SK-N-SH (cell line): ENCODE measurements around the gene SH3PXD2B. TPM values are rescaled to one million over a fixed set of nuclear protein-coding genes. Genes with fewer than 3 reads are reported as not detected.

Source experiments
- CTCF ChIA-PET: fragments of 300-600, 350-600 bp; formaldehyde crosslinking; extraction: SDS; loops from one replicate; lab custom pipeline; 2021; lab: Yijun Ruan, JAX
- POLR2A ChIA-PET: fragments of 350-600 bp; sonication (Branson Sonifier 250); formaldehyde crosslinking; extraction: SDS; loops from one replicate; lab custom pipeline; 2020; ENCODE audit warnings: antibody characterized with exemption, inconsistent platforms; lab: Yijun Ruan, JAX
- DNase-seq: peaks from one replicate; pipeline ENCODE4 v3.0.0; 2012
- H2AFZ ChIP-seq: fragments of 200-600 bp; sonication (generic); 2 replicates; pipeline ENCODE4 v1.8.1; 2016; ENCODE audit warnings: antibody characterized with exemption, mild to moderate bottlenecking, low read depth
- H3F3A ChIP-seq: fragments of 200-600 bp; sonication (generic); replicated peaks from 2 replicates; pipeline ENCODE3; 2016; ENCODE audit warnings: antibody characterized with exemption, mild to moderate bottlenecking; ENCODE audit not compliant: insufficient read depth
- H3K27ac ChIP-seq, 2 experiments: fragments of 200-500 bp in 1 of 2; fragments of 200-600 bp in 1 of 2; sonication (Bioruptor generic) in 1 of 2; sonication (generic), shearing (Covaris generic) in 1 of 2; 2 replicates each; pipeline versions ENCODE4 v1.5.1 to v1.6.1; 2014 to 2016; ENCODE audit warnings: low read depth in 2 of 2, inconsistent platforms in 1 of 2, low read length in 1 of 2, mild to moderate bottlenecking in 1 of 2, mixed read lengths in 1 of 2
- H3K27me3 ChIP-seq: fragments of 200-600 bp; sonication (generic), shearing (Covaris generic); 2 replicates; pipeline ENCODE4 v1.6.1; 2016; ENCODE audit warnings: mixed run types; ENCODE audit not compliant: insufficient read depth
- H3K36me3 ChIP-seq, 2 experiments: fragments of 200-500 bp in 1 of 2; fragments of 200-600 bp in 1 of 2; sonication (Bioruptor generic) in 1 of 2; sonication (generic) in 1 of 2; replicated peaks in 1 of 2; 2 replicates each; pipeline versions ENCODE3 to v1.5.1; 2014 to 2016; ENCODE audit warnings: low read length in 1 of 2, mild to moderate bottlenecking in 1 of 2; ENCODE audit not compliant: insufficient read depth in 2 of 2, control insufficient read depth in 1 of 2
- H3K4me1 ChIP-seq, 2 experiments: fragments of 200-500 bp in 1 of 2; fragments of 200-600 bp in 1 of 2; sonication (Bioruptor generic) in 1 of 2; sonication (generic), shearing (Covaris generic) in 1 of 2; 2 replicates each; pipeline versions ENCODE4 v1.5.1 to v1.6.1; 2014 to 2016; ENCODE audit warnings: low read depth in 1 of 2, low read length in 1 of 2, mixed run types in 1 of 2; ENCODE audit not compliant: insufficient read depth in 2 of 2, control insufficient read depth in 1 of 2
- H3K4me2 ChIP-seq: fragments of 200-600 bp; sonication (generic), shearing (Covaris generic); 2 replicates; pipeline ENCODE4 v1.6.1; 2017; ENCODE audit warnings: mixed run types
- H3K4me3 ChIP-seq, 2 experiments: fragments of 200-500 bp in 1 of 2; fragments of 200-600 bp in 1 of 2; sonication (Bioruptor generic) in 1 of 2; sonication (generic), shearing (Covaris generic) in 1 of 2; 2 replicates each; pipeline versions ENCODE4 v1.5.1 to v1.8.1; 2014 to 2016; ENCODE audit warnings: low read depth in 2 of 2, inconsistent platforms in 1 of 2, low read length in 1 of 2, mild to moderate bottlenecking in 1 of 2, mixed read lengths in 1 of 2, moderate library complexity in 1 of 2
- H3K79me2 ChIP-seq: fragments of 200-600 bp; sonication (generic); 2 replicates; pipeline ENCODE4 v1.8.1; 2017; ENCODE audit warnings: mild to moderate bottlenecking; ENCODE audit not compliant: insufficient read depth
- H3K9ac ChIP-seq: fragments of 200-600 bp; sonication (generic); 2 replicates; pipeline ENCODE4 v1.6.1; 2017; ENCODE audit warnings: mixed run types
- H3K9me2 ChIP-seq: fragments of 200-600 bp; sonication (generic); 2 replicates; pipeline ENCODE4 v1.6.1; 2017; ENCODE audit warnings: mixed run types
- H3K9me3 ChIP-seq: fragments of 200-600 bp; sonication (generic); 2 replicates; pipeline ENCODE4 v1.6.1; 2017; ENCODE audit warnings: mixed run types, mild to moderate bottlenecking, moderate library complexity
- H4K20me1 ChIP-seq: fragments of 200-600 bp; sonication (generic); 2 replicates; pipeline ENCODE4 v1.6.1; 2017; ENCODE audit warnings: mild to moderate bottlenecking, mixed run types; ENCODE audit not compliant: insufficient read depth
- CHD2 ChIP-seq: fragments of 150-350 bp; IDR thresholded peaks from 2 replicates; pipeline ENCODE4 v1.6.1; 2018; ENCODE audit warnings: low read length; ENCODE audit not compliant: partially characterized antibody
- EP300 ChIP-seq, 2 experiments: IDR thresholded peaks; 2 replicates each; pipeline versions ENCODE4 v1.4.0 to v1.6.1; 2012; ENCODE audit warnings: borderline replicate concordance in 1 of 2, low read depth in 1 of 2, low read length in 1 of 2
- FOSL2 ChIP-seq: IDR thresholded peaks from 2 replicates; pipeline ENCODE4 v1.4.0; 2012; ENCODE audit warnings: low read depth, mild to moderate bottlenecking, moderate library complexity, borderline replicate concordance
- FOXM1 ChIP-seq: IDR thresholded peaks from 2 replicates; pipeline ENCODE4 v1.4.0; 2012; ENCODE audit warnings: low read depth, mild to moderate bottlenecking
- GABPA ChIP-seq: IDR thresholded peaks from 2 replicates; pipeline ENCODE4 v1.4.0; 2012; ENCODE audit warnings: low read depth, mild to moderate bottlenecking
- NRF1 ChIP-seq: IDR thresholded peaks from 2 replicates; pipeline ENCODE4 v1.6.1; 2012; ENCODE audit warnings: low read depth, mild to moderate bottlenecking, low read length
- PBX3 ChIP-seq: IDR thresholded peaks from 2 replicates; pipeline ENCODE4; 2012
- POLR2AphosphoS5 ChIP-seq: IDR thresholded peaks from 2 replicates; pipeline ENCODE4 v1.6.1; 2012; ENCODE audit warnings: low read depth, low read length
- REST ChIP-seq: IDR thresholded peaks from 2 replicates; pipeline ENCODE4 v1.6.1; 2012; ENCODE audit warnings: mild to moderate bottlenecking, low read depth, low read length, moderate library complexity
- RFX5 ChIP-seq: IDR thresholded peaks from 2 replicates; pipeline ENCODE4 v1.6.1; 2012; ENCODE audit warnings: mild to moderate bottlenecking, improper control_type of control experiment, low read length
- RXRA ChIP-seq: IDR thresholded peaks from 2 replicates; pipeline ENCODE4 v1.4.0; 2012; ENCODE audit warnings: low read depth, mild to moderate bottlenecking, borderline replicate concordance
- TAF1 ChIP-seq: IDR thresholded peaks from 2 replicates; pipeline ENCODE4 v1.6.1; 2012; ENCODE audit warnings: low read depth, mild to moderate bottlenecking, low read length, moderate library complexity, borderline replicate concordance
- TCF12 ChIP-seq: IDR thresholded peaks from 2 replicates; pipeline ENCODE4 v1.4.0; 2012
- USF2 ChIP-seq: fragments of 150-350 bp; IDR thresholded peaks from 2 replicates; pipeline ENCODE4 v1.6.1; 2017; ENCODE audit warnings: antibody characterized with exemption, low read length, low read depth, borderline replicate concordance
- YY1 ChIP-seq: IDR thresholded peaks from 2 replicates; pipeline ENCODE4 v1.4.0; 2012; ENCODE audit warnings: low read depth, mild to moderate bottlenecking
- ZBTB33 ChIP-seq: IDR thresholded peaks from 2 replicates; pipeline ENCODE4 v1.4.0; 2012; ENCODE audit warnings: low read depth, borderline replicate concordance
- WGBS: methylation state at CpG from one replicate; pipeline ENCODE4 v1.1.6; 2017; ENCODE audit warnings: low lambda C conversion rate; 5-methylcytosine and 5-hydroxymethylcytosine counted together
- polyA plus RNA-seq, 3 experiments: library from polyadenylated mRNA; depleted of rRNA; stranded (reverse); fragments of >200 nt; gene quantifications; 2 replicates each; pipeline ENCODE4 v1.2.3, GENCODE V29; 2012

SH3PXD2B gene
- polyA plus RNA-seq, 1 of the 3 experiments (the other 2 are of a cell fraction) = 15.0 TPM

- WGBS = 85% methylated on average over 4 of the region's 4 CpGs
- no peak overlapping the region for H3K4me2 ChIP-seq
- TF ChIP-seq TAF1 (no peak), USF2 (no peak), RXRA (no peak), RFX5 (no peak), FOSL2 (no peak), ZBTB33 (no peak), FOXM1 (no peak), YY1 (no peak), CHD2 (no peak), EP300 (IDR thresholded peaks at IDR 0.05; ENCODE audit: borderline replicate concordance in 1 of 2, low read depth in 1 of 2, low read length in 1 of 2) (no peak), NRF1 (no peak), GABPA (no peak), REST (no peak), POLR2AphosphoS5 (no peak), TCF12 (no peak), PBX3 (no peak)
- peaks cover 15% of the 10 kb centered on the region for H3F3A ChIP-seq
- no peaks in the 10 kb centered on the region for H3K79me2 ChIP-seq
- peaks cover 0 to 2% of the 10 kb centered on the region in 2 experiments; a peak in 1 of 4 replicates for H3K4me1 ChIP-seq
- H3K9me2 ChIP-seq = no peaks in the 10 kb centered on the region
- POLR2A ChIA-PET = no interaction called here
- no peak overlapping the region for H3K27ac ChIP-seq
- no peaks in the 10 kb centered on the region for H3K27me3 ChIP-seq
- no peak for DNase-seq
- H3K4me3 ChIP-seq = no peak overlapping the region
- no peak overlapping the region for H2AFZ ChIP-seq
- no peaks in the 10 kb centered on the region for H3K36me3 ChIP-seq
- no peak overlapping the region for H3K9ac ChIP-seq
- no peaks in the 10 kb centered on the region for H4K20me1 ChIP-seq
- H3K9me3 ChIP-seq = no peaks in the 10 kb centered on the region
- CTCF ChIA-PET = interaction anchor here (1.0 kb wide), 1 partner anchor 613 kb away, joined by 3 read pairs; no protein-coding TSS in a partner anchor
Measured at GRCh38 chr5:172319708-172320441, 134.4 kb downstream of the SH3PXD2B start.
